HT1080 (cell line): ENCODE measurements around the gene IGF2BP1. TPM values are rescaled to one million over a fixed set of nuclear protein-coding genes. Genes with fewer than 3 reads are reported as not detected.
"Not testable (repeated sequence)": the region's sequence is repeated elsewhere in the genome, so short reads cannot be mapped to it uniquely, and the experiment has no call there.

Source experiments
- DNase-seq: peaks from one replicate; pipeline ENCODE4 v3.0.0-alpha.2; 2015; ENCODE audit warnings: low read depth
- total RNA-seq: library from RNA; depleted of rRNA; stranded (reverse); fragments of >200 nt; shearing (Covaris generic); gene quantifications from 2 replicates; pipeline ENCODE4 v1.2.3, GENCODE V29; 2014

The IGF2BP1 gene
- total RNA-seq, 1 experiment from 2014 or later = 18.5 TPM

- DNase-seq = no peak
Observed at GRCh38 chr17:49051269-49051668, 54.1 kb downstream of the IGF2BP1 start.

GRCh38 chr17:49053171-49053829 lies 56.1 kb downstream of the IGF2BP1 start:
- no peak for DNase-seq

GRCh38 chr17:49054342-49055092 lies 57.3 kb downstream of the IGF2BP1 start:
- DNase-seq = no peak

GRCh38 chr17:49055181-49055927 lies 58.2 kb downstream of the IGF2BP1 start:
- DNase-seq = no peak

- DNase-seq = peak; percentile 30
Observed at GRCh38 chr17:49061524-49061943, 64.3 kb downstream of the IGF2BP1 start.

- DNase-seq = no peak
Observed at GRCh38 chr17:49063652-49064051, 66.5 kb downstream of the IGF2BP1 start.

GRCh38 chr17:49067163-49067562 lies 70.0 kb downstream of the IGF2BP1 start:
- DNase-seq = no peak

- DNase-seq = no peak
Observed at GRCh38 chr17:49069585-49070273, 72.5 kb downstream of the IGF2BP1 start.

GRCh38 chr17:49071106-49071505 lies 73.9 kb downstream of the IGF2BP1 start:
- DNase-seq = peak; percentile 29

- no peak for DNase-seq
Observed at GRCh38 chr17:49074851-49075540, 77.8 kb downstream of the IGF2BP1 start.

- DNase-seq = peak; percentile 84
Observed at GRCh38 chr17:49076573-49077384, 79.6 kb downstream of the IGF2BP1 start.

- DNase-seq = no peak
Observed at GRCh38 chr17:49078248-49078647, 81.1 kb downstream of the IGF2BP1 start.

GRCh38 chr17:49079840-49080663 lies 82.9 kb downstream of the IGF2BP1 start:
- no peak for DNase-seq

GRCh38 chr17:49082231-49082630 lies 85.0 kb downstream of the IGF2BP1 start:
- no peak for DNase-seq

GRCh38 chr17:49085046-49085445 lies 87.9 kb downstream of the IGF2BP1 start:
- not testable (repeated sequence) for DNase-seq

- no peak for DNase-seq
Observed at GRCh38 chr17:49085565-49086315, 88.6 kb downstream of the IGF2BP1 start.

GRCh38 chr17:49086316-49086605 lies 89.1 kb downstream of the IGF2BP1 start:
- DNase-seq = no peak

GRCh38 chr17:49086649-49087048 lies 89.5 kb downstream of the IGF2BP1 start:
- DNase-seq = no peak

GRCh38 chr17:49089094-49089493 lies 91.9 kb downstream of the IGF2BP1 start:
- DNase-seq = no peak
